Measurements from ENCODE around the gene DLD. TPM values are rescaled to one million over a fixed set of nuclear protein-coding genes. Genes with fewer than 3 reads are reported as not detected.
A peak's percentile ranks its signal among the peaks of the same experiment; 100 is the strongest.
"Not testable (repeated sequence)": the region's sequence is repeated elsewhere in the genome, so short reads cannot be mapped to it uniquely, and the experiment has no call there.

The DLD gene
- total RNA-seq, 1 donor from 2014 or later: 186 TPM

DNA sequence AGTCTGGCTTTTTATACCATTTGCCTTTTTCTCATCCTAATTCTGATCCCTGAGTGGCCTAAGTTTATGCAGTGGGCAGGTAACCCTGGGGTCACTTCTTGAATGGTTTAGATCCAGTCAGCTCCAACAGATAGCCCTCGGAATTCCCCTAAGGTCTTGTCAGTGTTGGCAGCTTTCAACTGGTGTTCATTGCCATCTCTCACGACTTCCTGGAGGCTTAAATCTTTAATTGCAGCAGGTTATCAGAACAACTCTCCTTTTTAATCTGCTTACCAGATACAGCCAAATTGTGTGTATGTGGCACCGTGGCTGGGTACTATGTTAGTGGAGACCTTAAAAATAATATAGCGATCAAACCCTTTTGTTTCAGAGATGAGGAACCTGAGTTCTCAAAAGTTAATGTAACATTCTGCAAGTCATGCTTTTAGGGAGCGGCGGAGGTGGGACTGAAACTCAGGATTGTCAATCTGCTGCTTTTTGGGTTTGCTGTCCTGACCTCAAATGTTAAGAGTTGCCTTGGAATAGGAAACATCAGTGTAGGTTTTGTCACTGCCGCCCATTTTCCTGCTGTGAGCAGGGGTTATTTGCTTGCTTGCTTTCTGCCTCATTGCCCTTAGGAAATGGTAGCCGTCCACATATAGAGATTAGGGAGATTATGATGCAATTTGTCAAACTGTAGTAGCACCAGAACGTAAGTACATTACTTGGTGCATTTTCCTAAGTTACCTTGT, 818 bp downstream of the DLD start:
- H3F3A ChIP-seq (ENCODE audit: low read depth): no peaks in the 10 kb centered on the region
- Mint-ChIP-seq H3K27me3 (ENCODE audit: insufficient read depth, low read depth) (no peaks in the 10 kb centered on the region), H3K27ac (peak overlapping the region; percentile 74), H3K4me1 (peaks cover 26% of the 10 kb centered on the region), H3K9me3 (no peaks in the 10 kb centered on the region), H3K36me3 (peaks cover 18% of the 10 kb centered on the region), H3K4me3 (peak overlapping the region; percentile 99)
- peaks cover 56% of the 10 kb centered on the region for H3K79me2 ChIP-seq (ENCODE audit: low read depth)
- no peak for DNase-seq (ENCODE audit: low spot score)
- peaks cover 15% of the 10 kb centered on the region for H3K4me1 ChIP-seq
- H3K27ac ChIP-seq: peak overlapping the region; percentile 29
- H4K20me1 ChIP-seq (ENCODE audit: low read depth): peaks cover 50% of the 10 kb centered on the region
- peak overlapping the region; percentile 38 for H3K9ac ChIP-seq
- H3K4me3 ChIP-seq: peak overlapping the region; percentile 64
- TF ChIP-seq EZH2phosphoT487 (IDR thresholded peaks at IDR 0.05) (no peak), EZH2 (IDR thresholded peaks at IDR 0.05) (no peak)
- TF ChIP-seq, protein P1, sequence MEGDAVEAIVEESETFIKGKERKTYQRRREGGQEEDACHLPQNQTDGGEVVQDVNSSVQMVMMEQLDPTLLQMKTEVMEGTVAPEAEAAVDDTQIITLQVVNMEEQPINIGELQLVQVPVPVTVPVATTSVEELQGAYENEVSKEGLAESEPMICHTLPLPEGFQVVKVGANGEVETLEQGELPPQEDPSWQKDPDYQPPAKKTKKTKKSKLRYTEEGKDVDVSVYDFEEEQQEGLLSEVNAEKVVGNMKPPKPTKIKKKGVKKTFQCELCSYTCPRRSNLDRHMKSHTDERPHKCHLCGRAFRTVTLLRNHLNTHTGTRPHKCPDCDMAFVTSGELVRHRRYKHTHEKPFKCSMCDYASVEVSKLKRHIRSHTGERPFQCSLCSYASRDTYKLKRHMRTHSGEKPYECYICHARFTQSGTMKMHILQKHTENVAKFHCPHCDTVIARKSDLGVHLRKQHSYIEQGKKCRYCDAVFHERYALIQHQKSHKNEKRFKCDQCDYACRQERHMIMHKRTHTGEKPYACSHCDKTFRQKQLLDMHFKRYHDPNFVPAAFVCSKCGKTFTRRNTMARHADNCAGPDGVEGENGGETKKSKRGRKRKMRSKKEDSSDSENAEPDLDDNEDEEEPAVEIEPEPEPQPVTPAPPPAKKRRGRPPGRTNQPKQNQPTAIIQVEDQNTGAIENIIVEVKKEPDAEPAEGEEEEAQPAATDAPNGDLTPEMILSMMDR (IDR thresholded peaks at IDR 0.05): no peak
- peak overlapping the region; percentile 58 for H2AFZ ChIP-seq (replicated peaks)
- H3K27me3 ChIP-seq: no peaks in the 10 kb centered on the region
- no peaks in the 10 kb centered on the region for H3K36me3 ChIP-seq
- H3K9me3 ChIP-seq (ENCODE audit: low read depth): no peaks in the 10 kb centered on the region
- peak overlapping the region; percentile 90 for H3K4me2 ChIP-seq

DNA sequence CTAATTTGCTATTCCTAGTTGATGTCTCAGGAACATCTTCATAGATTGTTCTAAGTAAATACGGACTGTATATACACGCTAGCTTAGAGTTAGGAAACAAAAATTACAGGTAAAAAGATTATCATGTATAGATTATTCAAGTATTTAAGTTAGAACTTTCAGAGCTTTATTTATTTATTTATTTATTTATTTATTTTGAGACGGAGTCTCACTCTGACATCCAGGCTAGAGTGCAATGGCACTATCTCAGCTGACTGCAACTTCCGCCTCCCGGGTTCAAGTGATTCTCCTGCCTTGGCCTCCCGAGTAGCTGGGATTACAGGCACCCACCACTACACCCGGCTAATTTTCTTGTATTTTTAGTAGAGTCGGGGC, 1.4 kb downstream of the DLD start:
- not testable (repeated sequence) for H3K27me3 Mint-ChIP-seq (ENCODE audit: insufficient read depth, low read depth); DNase-seq (ENCODE audit: low spot score); H3K36me3 ChIP-seq; H3K9ac ChIP-seq; H3K27ac Mint-ChIP-seq; H3K27me3 ChIP-seq; H2AFZ ChIP-seq (replicated peaks); H3K27ac ChIP-seq; H3K9me3 ChIP-seq (ENCODE audit: low read depth); H3F3A ChIP-seq (ENCODE audit: low read depth); H3K9me3 Mint-ChIP-seq
- H3K4me1 Mint-ChIP-seq: peaks cover 26% of the 10 kb centered on the region
- Histone ChIP-seq H3K4me2 (peak overlapping the region; percentile 90), H3K4me1 (peaks cover 15% of the 10 kb centered on the region), H3K79me2 (ENCODE audit: low read depth) (peaks cover 62% of the 10 kb centered on the region), H4K20me1 (ENCODE audit: low read depth) (peaks cover 54% of the 10 kb centered on the region), H3K4me3 (peak overlapping the region; percentile 64)
- peak overlapping the region; percentile 99 for H3K4me3 Mint-ChIP-seq
- H3K36me3 Mint-ChIP-seq: peaks cover 20% of the 10 kb centered on the region

DNA sequence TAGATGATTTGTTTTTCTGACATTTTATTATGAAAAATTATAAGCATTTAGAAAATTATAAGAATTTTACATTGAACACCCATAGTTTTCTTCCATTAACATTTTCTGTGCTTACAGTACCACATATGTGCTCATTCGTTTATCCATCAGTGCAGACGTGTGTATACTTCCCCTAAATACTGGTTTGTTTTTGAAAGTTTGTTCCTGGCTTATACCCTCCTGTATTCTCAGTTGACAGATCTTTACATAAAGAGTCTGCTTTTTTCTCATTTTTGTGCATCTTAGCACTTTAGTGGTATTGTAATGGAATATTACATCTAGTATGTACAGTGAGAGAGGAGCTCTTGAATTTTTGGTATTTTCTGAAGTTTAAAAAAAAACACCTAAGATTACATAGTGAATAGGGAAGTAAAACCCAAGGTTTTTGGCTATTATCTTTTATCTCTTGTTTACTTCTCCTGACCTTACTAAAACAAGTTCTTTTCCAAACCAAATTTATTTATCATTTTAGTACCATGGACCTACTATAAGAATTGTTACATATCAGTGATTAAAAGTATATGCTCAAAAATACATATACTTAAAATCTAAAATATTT, 8.1 kb downstream of the DLD start:
- Histone ChIP-seq H3K36me3 (no peaks in the 10 kb centered on the region), H3K4me2 (no peak overlapping the region), H3K4me3 (no peak overlapping the region), H3K9ac (no peak overlapping the region), H3K4me1 (no peaks in the 10 kb centered on the region), H3K79me2 (ENCODE audit: low read depth) (peaks cover 94% of the 10 kb centered on the region), H3K9me3 (ENCODE audit: low read depth) (no peaks in the 10 kb centered on the region), H3K27me3 (no peaks in the 10 kb centered on the region), H3K27ac (no peak overlapping the region), H2AFZ (replicated peaks) (no peak overlapping the region), H3F3A (ENCODE audit: low read depth) (peaks cover 4% of the 10 kb centered on the region), H4K20me1 (ENCODE audit: low read depth) (peaks cover 64% of the 10 kb centered on the region)
- TF ChIP-seq EZH2 (IDR thresholded peaks at IDR 0.05): no peak
- no peak for TF ChIP-seq EZH2phosphoT487 (IDR thresholded peaks at IDR 0.05)
- TF ChIP-seq, protein P1 (IDR thresholded peaks at IDR 0.05): no peak
- no peaks in the 10 kb centered on the region for H3K27me3 Mint-ChIP-seq (ENCODE audit: insufficient read depth, low read depth)
- no peak for DNase-seq (ENCODE audit: low spot score)
- peaks cover 24% of the 10 kb centered on the region for H3K36me3 Mint-ChIP-seq
- H3K4me1 Mint-ChIP-seq: peaks cover 2% of the 10 kb centered on the region
- H3K4me3 Mint-ChIP-seq: no peak overlapping the region
- no peaks in the 10 kb centered on the region for H3K9me3 Mint-ChIP-seq
- H3K27ac Mint-ChIP-seq: no peak overlapping the region

DNA sequence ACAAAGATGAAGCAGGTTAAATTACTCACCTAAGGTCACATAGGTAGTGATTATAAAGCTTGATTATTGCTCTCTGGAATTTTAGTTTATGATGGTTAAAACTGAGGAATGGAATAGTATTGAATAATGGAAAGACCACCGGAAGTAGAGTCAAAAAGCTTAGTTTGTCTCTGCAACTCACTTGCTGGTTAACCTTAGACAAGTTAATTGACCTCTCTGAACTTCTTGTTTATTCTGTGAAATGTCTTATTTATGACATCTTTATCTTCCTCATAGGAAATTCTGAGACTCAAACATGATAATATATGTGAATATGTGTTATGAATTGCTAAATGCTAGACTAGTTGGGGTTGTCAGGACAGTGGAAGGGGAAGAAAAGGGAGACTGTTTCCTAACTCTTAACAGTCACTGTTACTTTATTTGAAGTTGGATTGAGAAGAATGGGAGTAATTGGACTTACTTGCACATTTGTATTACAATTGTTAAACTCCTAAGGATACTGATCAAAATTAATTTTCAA, 9.6 kb downstream of the DLD start:
- Histone ChIP-seq H3K4me3 (no peak overlapping the region), H3K4me2 (no peak overlapping the region), H3K4me1 (no peaks in the 10 kb centered on the region), H2AFZ (replicated peaks) (no peak overlapping the region), H3K36me3 (peaks cover 1% of the 10 kb centered on the region), H4K20me1 (ENCODE audit: low read depth) (peaks cover 50% of the 10 kb centered on the region), H3K27me3 (no peaks in the 10 kb centered on the region), H3K9ac (no peak overlapping the region), H3K9me3 (ENCODE audit: low read depth) (no peaks in the 10 kb centered on the region), H3K27ac (no peak overlapping the region), H3K79me2 (ENCODE audit: low read depth) (peaks cover 80% of the 10 kb centered on the region), H3F3A (ENCODE audit: low read depth) (peaks cover 4% of the 10 kb centered on the region)
- no peak for DNase-seq (ENCODE audit: low spot score)
- H3K4me3 Mint-ChIP-seq: no peak overlapping the region
- no peaks in the 10 kb centered on the region for H3K4me1 Mint-ChIP-seq
- peaks cover 16% of the 10 kb centered on the region for H3K36me3 Mint-ChIP-seq
- no peak overlapping the region for H3K27ac Mint-ChIP-seq
- no peaks in the 10 kb centered on the region for H3K9me3 Mint-ChIP-seq
- TF ChIP-seq EZH2phosphoT487 (IDR thresholded peaks at IDR 0.05) (no peak), EZH2 (IDR thresholded peaks at IDR 0.05) (no peak)
- TF ChIP-seq, protein P1 (IDR thresholded peaks at IDR 0.05): no peak
- H3K27me3 Mint-ChIP-seq (ENCODE audit: insufficient read depth, low read depth): no peaks in the 10 kb centered on the region
